Measurements from ENCODE around the gene BROX. TPM values are rescaled to one million over a fixed set of nuclear protein-coding genes. Genes with fewer than 3 reads are reported as not detected.

BROX gene
- total and polyA plus RNA-seq, 2 donors (not counting 3 experiments of a cell fraction or from before 2014, with no cell fraction given), result 7.3 to 39.7 TPM

DNA sequence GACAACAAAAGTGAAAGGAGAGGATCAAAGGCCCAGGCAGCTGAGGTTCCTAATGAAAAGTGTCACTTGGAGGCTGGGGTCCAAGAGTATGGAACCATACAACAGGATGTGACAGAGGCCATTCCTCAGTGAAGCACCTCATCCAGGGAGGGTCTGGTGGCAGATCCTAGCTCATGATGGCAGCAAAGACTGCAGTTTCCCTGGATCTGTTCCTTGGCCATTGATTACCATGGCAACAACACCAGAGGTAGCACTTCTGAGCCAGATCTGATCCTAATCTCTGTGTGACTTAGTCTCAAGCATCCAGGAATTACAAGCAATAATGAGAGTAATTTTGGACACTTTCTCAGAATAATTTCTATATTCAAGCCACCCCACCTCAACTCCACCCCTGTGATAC is 37.6 kb downstream of the BROX start:
- H3K79me2 ChIP-seq (ENCODE audit: control insufficient read depth, insufficient read depth, low read length), result no peaks in the 10 kb centered on the region
- ChIA-PET CTCF (interaction anchor here (0.8 to 3.1 kb wide), 6 partner anchors 11 to 384 kb away, joined by 3 to 15 read pairs (median 7); no protein-coding TSS in a partner anchor), POLR2A (no interaction called here)
- no peak overlapping the region for H3K4me2 ChIP-seq (ENCODE audit: insufficient read depth, low read length)
- no peak overlapping the region for H2AFZ ChIP-seq (ENCODE audit: low read depth, low read length)
- H3K27me3 ChIP-seq (ENCODE audit: control insufficient read depth in 2 of 2, insufficient read depth in 2 of 2, low read length in 2 of 2), result peaks cover 2 to 4% of the 10 kb centered on the region in 2 experiments
- TF ChIP-seq GATA2 (IDR thresholded peaks at IDR 0.05; ENCODE audit: insufficient read depth, insufficient read length, low read depth, low read length) (no peak), MAX (IDR thresholded peaks at IDR 0.05; ENCODE audit: insufficient read depth, insufficient read length) (no peak), POLR2A (IDR thresholded peaks at IDR 0.05; ENCODE audit: low read depth, low read length) (no peak), EZH2 (IDR thresholded peaks at IDR 0.05; ENCODE audit: borderline replicate concordance, low read depth, low read length, severe bottlenecking) (no peak), POLR2AphosphoS5 (IDR thresholded peaks at IDR 0.05; ENCODE audit: insufficient read depth, low read depth, low read length) (no peak), FOS (IDR thresholded peaks at IDR 0.05; ENCODE audit: borderline replicate concordance, insufficient read depth, low read length) (no peak), JUN (IDR thresholded peaks at IDR 0.05; ENCODE audit: borderline replicate concordance, insufficient read depth, insufficient read length, low read depth) (no peak), MYC (IDR thresholded peaks at IDR 0.05; ENCODE audit: low read depth, low read length) (no peak)
- TF ChIP-seq, protein P1, sequence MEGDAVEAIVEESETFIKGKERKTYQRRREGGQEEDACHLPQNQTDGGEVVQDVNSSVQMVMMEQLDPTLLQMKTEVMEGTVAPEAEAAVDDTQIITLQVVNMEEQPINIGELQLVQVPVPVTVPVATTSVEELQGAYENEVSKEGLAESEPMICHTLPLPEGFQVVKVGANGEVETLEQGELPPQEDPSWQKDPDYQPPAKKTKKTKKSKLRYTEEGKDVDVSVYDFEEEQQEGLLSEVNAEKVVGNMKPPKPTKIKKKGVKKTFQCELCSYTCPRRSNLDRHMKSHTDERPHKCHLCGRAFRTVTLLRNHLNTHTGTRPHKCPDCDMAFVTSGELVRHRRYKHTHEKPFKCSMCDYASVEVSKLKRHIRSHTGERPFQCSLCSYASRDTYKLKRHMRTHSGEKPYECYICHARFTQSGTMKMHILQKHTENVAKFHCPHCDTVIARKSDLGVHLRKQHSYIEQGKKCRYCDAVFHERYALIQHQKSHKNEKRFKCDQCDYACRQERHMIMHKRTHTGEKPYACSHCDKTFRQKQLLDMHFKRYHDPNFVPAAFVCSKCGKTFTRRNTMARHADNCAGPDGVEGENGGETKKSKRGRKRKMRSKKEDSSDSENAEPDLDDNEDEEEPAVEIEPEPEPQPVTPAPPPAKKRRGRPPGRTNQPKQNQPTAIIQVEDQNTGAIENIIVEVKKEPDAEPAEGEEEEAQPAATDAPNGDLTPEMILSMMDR (IDR thresholded peaks at IDR 0.05; ENCODE audit: extremely low read depth in 1 of 2, insufficient read depth in 1 of 2, low read depth in 1 of 2, low read length in 2 of 2), result no peak
- peak; percentile 6 for DNase-seq (ENCODE audit: low read depth, low spot score)
- H3K9me1 ChIP-seq (replicated peaks; ENCODE audit: control insufficient read depth, extremely low read depth, insufficient read depth, low read length), result no peaks in the 10 kb centered on the region
- intact Hi-C loops (cut with micrococcal nuclease) (no loop called here), dilution Hi-C loops (cut with MboI; ENCODE audit: extremely low pct_ligation_motif_present, low sequenced_read_pairs) (no loop called here)
- H4K20me1 ChIP-seq (replicated peaks; ENCODE audit: control insufficient read depth, extremely low read depth, insufficient read depth, low read length), result no peaks in the 10 kb centered on the region
- no peaks in the 10 kb centered on the region for H3K36me3 ChIP-seq (ENCODE audit: control insufficient read depth in 2 of 2, extremely low read depth in 1 of 2, insufficient read depth in 2 of 2, low read length in 2 of 2)
- H3K4me3 ChIP-seq (replicated peaks in 1 of 3; ENCODE audit: insufficient read depth in 1 of 3, low read depth in 1 of 3, low read length in 3 of 3), result no peak overlapping the region
- no peak overlapping the region for H3K9ac ChIP-seq (replicated peaks; ENCODE audit: extremely low read depth, insufficient read depth, low read length)
- H3K27ac ChIP-seq (ENCODE audit: insufficient read depth, low read depth, low read length), result no peak overlapping the region
- H3K9me3 ChIP-seq (replicated peaks; ENCODE audit: control insufficient read depth, insufficient read depth, low read length), result no peaks in the 10 kb centered on the region
- H3K4me1 ChIP-seq (ENCODE audit: control insufficient read depth, extremely low read depth, insufficient read depth, low read length), result no peaks in the 10 kb centered on the region
- peak; percentile 21 for FAIRE-seq
- no TSS peak for BruUV-seq (replicated peaks)

All from endothelial cell of umbilical vein (primary cell).